Measurements from ENCODE around the gene TRIM45. TPM values are rescaled to one million over a fixed set of nuclear protein-coding genes. Genes with fewer than 3 reads are reported as not detected.
"Not testable (repeated sequence)": the region's sequence is repeated elsewhere in the genome, so short reads cannot be mapped to it uniquely, and the experiment has no call there.

The TRIM45 gene
- total and polyA plus RNA-seq, 8 donors, result 2.4 to 30.1 (median 5.5) TPM

- Histone ChIP-seq H3K36me3 (peaks cover 0 to 17% (median 0%) of the 10 kb centered on the region in 3 donors), H3K9me3 (no peaks in the 10 kb centered on the region), H3K4me1 (peaks cover 0 to 4% (median 0%) of the 10 kb centered on the region in 3 donors), H3K4me3 (no peak overlapping the region), H3K27ac (peak overlapping the region in 2 of 4 donors; percentile 15 to 48), H3K27me3 (no peaks in the 10 kb centered on the region)
- DNase-seq (no peak), FAIRE-seq (no peak), ATAC-seq (peak; percentile 82 to 91 (median 84))
- no peak for TF ChIP-seq CTCF (IDR thresholded peaks at IDR 0.05)
- intact Hi-C loops (cut with DNase I), result no loop called here
- 16 to 17% methylated on average over 2 of the region's 2 CpGs for WGBS, 2 donors
Measured at GRCh38 chr1:117107364-117107763, 14.2 kb downstream of the TRIM45 start.

DNA sequence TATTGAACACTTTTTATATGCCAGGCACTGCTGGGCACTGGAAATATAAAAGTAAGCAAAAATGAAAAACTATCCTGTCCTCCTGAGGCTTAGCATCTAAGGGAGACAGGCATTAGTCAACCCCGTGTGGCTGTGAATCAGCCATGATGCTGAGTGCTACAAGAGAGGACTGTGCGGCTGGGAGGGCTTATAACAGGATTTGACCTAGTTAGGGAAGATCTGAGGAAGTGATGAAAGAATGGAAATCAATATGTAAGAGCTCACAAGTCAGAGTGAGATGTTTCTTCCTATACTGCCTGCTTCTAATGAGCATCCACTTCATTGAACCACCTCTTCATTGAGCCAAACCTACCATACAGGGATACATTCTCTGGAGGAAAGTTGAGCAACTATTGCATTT lies 15.1 kb downstream of the TRIM45 start:
- no peaks in the 10 kb centered on the region for H3K27me3 ChIP-seq
- 98 to 100% methylated on average over 2 of the region's 2 CpGs for WGBS, 2 donors
- peaks cover 0 to 4% (median 0%) of the 10 kb centered on the region in 3 donors for H3K4me1 ChIP-seq
- peak overlapping the region in 1 of 4 donors; percentile 15 for H3K27ac ChIP-seq
- no peak for TF ChIP-seq CTCF (IDR thresholded peaks at IDR 0.05)
- H3K4me3 ChIP-seq, result no peak overlapping the region
- no peak for FAIRE-seq
- intact Hi-C loops (cut with DNase I), result no loop called here
- ATAC-seq, result no peak
- H3K36me3 ChIP-seq, result peaks cover 0 to 11% (median 0%) of the 10 kb centered on the region in 3 donors
- no peaks in the 10 kb centered on the region for H3K9me3 ChIP-seq
- DNase-seq, result no peak

GRCh38 chr1:117105722-117106121 lies 15.8 kb downstream of the TRIM45 start:
- ATAC-seq (no peak), FAIRE-seq (no peak), DNase-seq (no peak)
- intact Hi-C loops (cut with DNase I), result no loop called here
- H3K27ac ChIP-seq, result no peak overlapping the region
- H3K27me3 ChIP-seq, result no peaks in the 10 kb centered on the region
- H3K9me3 ChIP-seq, result no peaks in the 10 kb centered on the region
- TF ChIP-seq CTCF (IDR thresholded peaks at IDR 0.05), result no peak
- peaks cover 0 to 4% (median 0%) of the 10 kb centered on the region in 3 donors for H3K4me1 ChIP-seq
- peaks cover 0 to 4% (median 0%) of the 10 kb centered on the region in 3 donors for H3K36me3 ChIP-seq
- H3K4me3 ChIP-seq, result no peak overlapping the region

DNA sequence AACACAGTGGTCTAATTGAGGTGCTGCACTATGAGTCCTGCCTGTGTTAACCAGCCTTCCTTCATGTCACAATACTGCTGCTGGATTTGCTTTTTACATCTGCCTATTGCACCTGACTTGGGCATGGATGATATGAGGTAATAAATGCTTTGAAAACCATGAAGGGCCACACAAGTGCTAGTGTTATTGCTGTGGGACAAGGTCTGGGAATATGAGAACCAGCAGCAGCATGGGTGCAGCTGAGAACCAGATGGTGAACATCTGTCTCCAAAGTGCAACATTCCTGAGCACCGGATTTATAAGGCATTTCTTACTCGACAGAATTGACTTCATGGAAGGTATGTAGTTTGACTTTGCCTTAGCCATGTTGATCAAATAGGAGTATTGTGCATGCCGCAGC lies 16.6 kb downstream of the TRIM45 start:
- TF ChIP-seq CTCF (IDR thresholded peaks at IDR 0.05), result no peak
- H3K27me3 ChIP-seq, result no peaks in the 10 kb centered on the region
- H3K36me3 ChIP-seq, result no peaks in the 10 kb centered on the region
- intact Hi-C loops (cut with DNase I), result no loop called here
- WGBS, 2 donors, result 50 to 58% methylated on average over 3 of the region's 3 CpGs
- peaks cover 0 to 4% (median 0%) of the 10 kb centered on the region in 3 donors for H3K4me1 ChIP-seq
- no peak overlapping the region for H3K27ac ChIP-seq
- peak in 3 of 4 donors; percentile 24 to 51 (median 24) for ATAC-seq
- no peaks in the 10 kb centered on the region for H3K9me3 ChIP-seq
- H3K4me3 ChIP-seq, result no peak overlapping the region
- FAIRE-seq, result no peak
- DNase-seq, result peak in 2 of 6 donors; percentile 34 to 40

DNA sequence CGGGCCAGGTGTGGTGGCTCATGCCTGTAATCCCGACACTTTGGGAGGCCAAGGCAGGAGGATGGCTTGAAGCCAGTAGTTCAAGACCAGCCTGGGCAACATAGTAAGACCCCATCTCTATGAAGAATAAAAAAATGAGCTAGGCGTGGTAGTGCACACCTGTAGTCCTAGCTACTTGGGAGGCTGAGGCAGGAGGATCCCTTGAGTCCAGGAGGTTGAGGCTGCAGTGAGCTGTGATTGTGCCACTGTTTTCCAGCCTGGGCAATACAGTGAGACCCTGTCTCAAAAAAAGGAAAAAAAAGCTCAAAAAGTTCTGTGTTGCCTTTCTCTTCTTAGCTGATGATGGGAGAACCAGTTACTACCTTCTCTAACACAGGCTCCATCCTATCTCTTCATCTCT lies 19.7 kb downstream of the TRIM45 start:
- H3K27me3 ChIP-seq; FAIRE-seq; DNase-seq; H3K27ac ChIP-seq; ATAC-seq; H3K4me3 ChIP-seq; H3K9me3 ChIP-seq; intact Hi-C loops (cut with DNase I); H3K36me3 ChIP-seq: not testable (repeated sequence)
- H3K4me1 ChIP-seq, result peaks cover 0 to 10% (median 7%) of the 10 kb centered on the region in 3 donors
- 96 to 98% methylated on average over 3 of the region's 3 CpGs for WGBS, 2 donors
